Coronary artery (tissue), 2 donors: ENCODE data around the gene ALKBH8.

Experiments
- DNase-seq: peaks from one replicate; pipeline ENCODE4 v3.0.0-alpha.2; 2017; ENCODE audit warnings: low spot score
- H3K27ac ChIP-seq, 2 donors: fragments of 200-600 bp; sonication (generic); one replicate each; pipeline ENCODE4 v1.5.1; 2016 to 2019
- H3K4me3 ChIP-seq: fragments of 200-600 bp; sonication (generic); 2 replicates; pipeline ENCODE4 v1.5.1; 2016; ENCODE audit warnings: mild to moderate bottlenecking, moderate library complexity
- TF ChIP-seq, protein P1 (sequence below): fragments of 200-600 bp; sonication (generic); IDR thresholded peaks from one replicate; pipeline ENCODE4 v1.5.1; 2019; ENCODE audit warnings: antibody characterized with exemption

The ALKBH8 gene

DNA sequence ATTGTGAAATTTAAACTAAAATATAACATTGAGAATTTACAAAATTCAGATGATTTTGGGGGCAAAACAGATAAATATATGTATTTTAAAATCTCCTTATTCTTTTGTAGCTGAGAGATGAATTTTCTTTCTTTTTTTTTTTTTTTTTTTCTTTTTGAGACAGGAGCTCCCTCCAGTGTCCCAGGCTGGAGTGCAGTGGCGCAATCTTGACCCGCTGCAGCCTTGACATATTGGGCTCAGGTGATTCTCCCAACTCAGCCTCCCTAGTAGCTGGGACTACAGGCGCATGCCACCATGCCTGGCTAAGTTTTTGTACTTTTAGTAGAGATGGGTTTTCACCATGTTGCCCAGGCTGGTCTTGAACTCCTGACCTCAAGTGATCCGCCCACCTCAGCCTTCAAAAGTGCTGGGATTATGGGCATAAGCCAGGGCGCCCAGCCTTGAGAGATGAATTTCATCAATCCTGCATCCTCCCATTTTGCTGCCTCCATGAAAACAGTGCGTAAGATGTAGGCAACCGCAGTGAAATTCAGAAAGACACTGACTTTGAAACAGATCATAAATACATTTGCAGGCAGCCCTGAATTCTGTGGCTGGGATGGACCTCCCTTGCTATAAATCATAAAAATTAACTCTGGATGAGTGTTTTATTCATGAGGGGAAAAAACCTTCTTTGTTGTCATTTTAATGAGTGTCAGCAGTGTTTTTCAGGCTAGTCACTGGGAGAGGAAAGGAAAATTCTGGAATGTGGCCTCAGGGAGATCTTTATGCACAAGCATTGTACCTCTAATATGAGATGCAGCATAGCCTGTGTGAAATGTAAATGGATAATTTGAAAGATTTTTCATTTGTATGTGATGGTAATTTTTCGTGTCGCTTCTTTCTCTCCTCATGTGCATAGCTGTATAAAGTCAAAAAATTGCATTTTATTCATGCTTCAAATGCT is 39.8 kb upstream of the ALKBH8 start:
- no peak for DNase-seq
- Histone ChIP-seq H3K4me3 (no peak overlapping the region), H3K27ac (no peak overlapping the region)
- TF ChIP-seq, protein P1, sequence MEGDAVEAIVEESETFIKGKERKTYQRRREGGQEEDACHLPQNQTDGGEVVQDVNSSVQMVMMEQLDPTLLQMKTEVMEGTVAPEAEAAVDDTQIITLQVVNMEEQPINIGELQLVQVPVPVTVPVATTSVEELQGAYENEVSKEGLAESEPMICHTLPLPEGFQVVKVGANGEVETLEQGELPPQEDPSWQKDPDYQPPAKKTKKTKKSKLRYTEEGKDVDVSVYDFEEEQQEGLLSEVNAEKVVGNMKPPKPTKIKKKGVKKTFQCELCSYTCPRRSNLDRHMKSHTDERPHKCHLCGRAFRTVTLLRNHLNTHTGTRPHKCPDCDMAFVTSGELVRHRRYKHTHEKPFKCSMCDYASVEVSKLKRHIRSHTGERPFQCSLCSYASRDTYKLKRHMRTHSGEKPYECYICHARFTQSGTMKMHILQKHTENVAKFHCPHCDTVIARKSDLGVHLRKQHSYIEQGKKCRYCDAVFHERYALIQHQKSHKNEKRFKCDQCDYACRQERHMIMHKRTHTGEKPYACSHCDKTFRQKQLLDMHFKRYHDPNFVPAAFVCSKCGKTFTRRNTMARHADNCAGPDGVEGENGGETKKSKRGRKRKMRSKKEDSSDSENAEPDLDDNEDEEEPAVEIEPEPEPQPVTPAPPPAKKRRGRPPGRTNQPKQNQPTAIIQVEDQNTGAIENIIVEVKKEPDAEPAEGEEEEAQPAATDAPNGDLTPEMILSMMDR = no peak

GRCh38 chr11:107598225-107599139 is 32.9 kb upstream of the ALKBH8 start:
- Histone ChIP-seq H3K4me3 (no peak overlapping the region), H3K27ac (no peak overlapping the region)
- DNase-seq = no peak
- TF ChIP-seq, protein P1 = no peak

GRCh38 chr11:107594736-107595135 is 29.2 kb upstream of the ALKBH8 start:
- no peak overlapping the region for H3K27ac ChIP-seq
- TF ChIP-seq, protein P1 = no peak
- H3K4me3 ChIP-seq = no peak overlapping the region
- no peak for DNase-seq

DNA sequence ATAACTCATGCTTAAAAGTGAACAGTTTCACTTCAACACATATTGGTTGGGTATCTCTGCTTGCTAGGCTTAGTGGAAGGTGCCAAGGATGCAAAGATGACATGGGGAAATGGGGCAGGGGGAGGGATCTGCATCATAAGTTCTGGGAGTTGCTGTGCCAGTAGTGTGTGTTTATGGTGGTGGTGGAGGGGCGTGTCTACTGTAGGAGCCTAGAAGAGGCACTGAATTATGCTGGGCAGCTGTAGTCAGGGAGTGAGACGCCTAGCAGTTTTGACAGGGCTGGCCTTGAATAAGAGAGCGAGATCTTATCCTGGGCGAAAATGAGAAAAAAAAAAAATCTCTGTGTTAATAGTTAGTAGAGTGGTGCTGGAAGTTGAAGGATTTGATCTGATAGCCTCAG is 28.4 kb upstream of the ALKBH8 start:
- TF ChIP-seq, protein P1 = no peak

DNA sequence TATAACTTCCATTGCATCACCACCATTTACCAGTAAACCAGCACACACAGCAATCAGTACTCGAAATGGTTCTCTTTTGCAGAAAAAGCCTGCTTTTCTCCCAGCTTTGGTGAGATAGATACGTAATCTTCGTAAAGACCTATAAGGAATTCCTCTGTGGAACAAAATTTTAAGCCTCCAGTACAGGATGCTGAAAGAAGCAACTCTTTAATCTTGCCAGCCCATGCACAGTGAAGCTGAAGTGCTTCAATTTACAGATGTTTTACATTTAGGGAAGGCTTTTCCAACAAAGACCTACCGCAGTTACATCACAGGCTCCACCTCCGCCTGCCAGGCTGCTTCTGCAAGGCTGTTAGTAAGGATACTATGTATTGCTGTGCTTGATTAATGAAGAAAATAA is 27.3 kb upstream of the ALKBH8 start:
- no peak for DNase-seq
- no peak overlapping the region for H3K27ac ChIP-seq
- H3K4me3 ChIP-seq = no peak overlapping the region
- TF ChIP-seq, protein P1 = no peak

More for the DNA sequence above, 28.4 kb upstream of the ALKBH8 start:
- Histone ChIP-seq H3K4me3 (no peak overlapping the region), H3K27ac (no peak overlapping the region)
- no peak for DNase-seq

DNA sequence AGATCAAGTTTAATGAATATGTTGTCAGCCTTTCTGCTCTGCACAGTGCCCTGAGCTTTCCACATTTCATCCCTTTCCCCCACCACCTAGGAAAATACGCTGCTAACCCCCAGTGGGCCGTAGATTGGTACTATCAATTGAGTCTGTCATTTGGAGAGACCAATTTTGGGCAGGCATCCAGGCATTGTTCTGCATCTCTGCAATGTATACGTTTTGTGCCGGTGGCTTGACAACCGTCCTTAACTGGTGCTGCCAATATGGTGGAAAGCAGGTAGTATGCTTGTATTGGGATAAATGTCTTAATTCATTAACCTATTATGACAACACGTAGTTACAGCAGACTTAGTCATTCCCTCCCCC is 26.7 kb upstream of the ALKBH8 start:
- TF ChIP-seq, protein P1 = no peak
- Histone ChIP-seq H3K4me3 (peak overlapping the region; percentile 72), H3K27ac (no peak overlapping the region)
- DNase-seq = no peak
